PC-3 (cell line): ENCODE measurements around the gene YARS2. TPM values are rescaled to one million over a fixed set of nuclear protein-coding genes. Genes with fewer than 3 reads are reported as not detected.
"Not testable (repeated sequence)": the region's sequence is repeated elsewhere in the genome, so short reads cannot be mapped to it uniquely, and the experiment has no call there.

ENCODE experiments used
- ATAC-seq: fragments of 200-7000 bp; cut with Tn5 transposase; 2 replicates; pipeline ENCODE4 v1.9.1; 2020; ENCODE audit warnings: mild to moderate bottlenecking, moderate library complexity
- BruUV-seq: library from RNA; stranded (reverse); fragments of 400-500 nt; replicated peaks from 2 replicates; lab custom pipeline; 2021; lab: Mats Ljungman, UMichigan
- CTCF ChIA-PET: fragments of 300-600 bp; sonication (Branson Sonifier 250); formaldehyde crosslinking; loops from one replicate; lab custom pipeline; 2022; ENCODE audit warnings: antibody characterized with exemption; lab: Charles Lee
- POLR2A ChIA-PET: fragments of 300-600 bp; sonication (Branson Sonifier 250); formaldehyde crosslinking; loops from one replicate; lab custom pipeline; 2022; ENCODE audit warnings: antibody characterized with exemption; ENCODE audit not compliant: unreplicated experiment; lab: Charles Lee
- DNase-seq: peaks from one replicate; pipeline ENCODE4 v3.0.0-alpha.2; 2015
- H2AFZ ChIP-seq: fragments of 300-600 bp; sonication (generic); 2 replicates; pipeline ENCODE4 v1.6.0; 2016; ENCODE audit warnings: antibody characterized with exemption, low read length
- H3F3A ChIP-seq: fragments of 300-600 bp; sonication (generic); one replicate; pipeline ENCODE4 v1.6.0; 2017; ENCODE audit warnings: antibody characterized with exemption, low read length, control low read depth, mild to moderate bottlenecking; ENCODE audit not compliant: unreplicated experiment
- H3K27ac ChIP-seq: fragments of 300-600 bp; sonication (generic); 2 replicates; pipeline ENCODE4 v1.5.1; 2016; ENCODE audit warnings: mild to moderate bottlenecking, low read length
- H3K27me3 ChIP-seq: fragments of 300-600 bp; sonication (generic); 2 replicates; pipeline ENCODE4 v1.6.1; 2016; ENCODE audit warnings: low read length, mixed read lengths
- H3K36me3 ChIP-seq: fragments of 300-600 bp; sonication (generic); 2 replicates; pipeline ENCODE4 v1.6.1; 2016; ENCODE audit warnings: low read depth, mixed run types, low read length, mixed read lengths
- H3K4me1 ChIP-seq: fragments of 300-600 bp; sonication (generic); 2 replicates; pipeline ENCODE4 v1.5.1; 2016; ENCODE audit warnings: low read length; ENCODE audit not compliant: insufficient read depth
- H3K4me2 ChIP-seq: fragments of 300-600 bp; sonication (generic); 2 replicates; pipeline ENCODE4 v1.6.0; 2016; ENCODE audit warnings: low read length
- H3K4me3 ChIP-seq: fragments of 300-600 bp; sonication (generic); 2 replicates; pipeline ENCODE4 v1.5.1; 2016; ENCODE audit warnings: mild to moderate bottlenecking, low read length, mixed read lengths
- H3K79me2 ChIP-seq: fragments of 300-600 bp; sonication (generic); 2 replicates; pipeline ENCODE4 v1.6.1; 2017; ENCODE audit warnings: low read length, mixed read lengths
- H3K9ac ChIP-seq: fragments of 300-600 bp; sonication (generic); 2 replicates; pipeline ENCODE4 v1.6.0; 2016; ENCODE audit warnings: mild to moderate bottlenecking, low read length
- H3K9me2 ChIP-seq: fragments of 300-600 bp; sonication (generic); replicated peaks from 2 replicates; pipeline ENCODE4 v1.6.1; 2016; ENCODE audit warnings: mixed run types, low read length, mixed read lengths
- H3K9me3 ChIP-seq: fragments of 300-600 bp; sonication (generic); 2 replicates; pipeline ENCODE4 v1.6.1; 2016; ENCODE audit warnings: low read length, mixed read lengths
- H4K20me1 ChIP-seq: fragments of 300-600 bp; sonication (generic); 2 replicates; pipeline ENCODE4 v1.6.1; 2016; ENCODE audit warnings: low read length, mixed read lengths
- CTCF ChIP-seq: fragments of 300-600 bp; sonication (generic); conservative IDR thresholded peaks from 2 replicates; pipeline ENCODE4 v1.5.1; 2017; ENCODE audit warnings: antibody characterized with exemption, low read depth, mild to moderate bottlenecking, low read length
- EZH2 ChIP-seq: fragments of 300-600 bp; sonication (generic); IDR thresholded peaks from one replicate; pipeline ENCODE4 v1.6.1; 2017; ENCODE audit warnings: antibody characterized with exemption, mild to moderate bottlenecking, low read length; ENCODE audit not compliant: unreplicated experiment
- EZH2phosphoT487 ChIP-seq: fragments of 300-600 bp; sonication (generic); IDR thresholded peaks from 2 replicates; pipeline ENCODE4 v1.6.1; 2018; ENCODE audit warnings: mild to moderate bottlenecking, antibody characterized with exemption, low read length, borderline replicate concordance
- intact Hi-C: fragments of 100-400 bp; cut with micrococcal nuclease; formaldehyde crosslinking; loops from 2 replicates; pipeline ENCODE4 v1.9.0; 2023
- total RNA-seq: library from RNA; depleted of rRNA; stranded (reverse); fragments of >200 nt; gene quantifications from 2 replicates; pipeline ENCODE4 v1.2.3, GENCODE V29; 2014

YARS2 gene
- total RNA-seq, 1 experiment from 2014 or later = 37.4 TPM

GRCh38 chr12:32702473-32702872 lies 53.2 kb downstream of the YARS2 start:
- intact Hi-C loops = no loop called here
- no peak for ATAC-seq

GRCh38 chr12:32699437-32699836 lies 56.3 kb downstream of the YARS2 start:
- H3K4me3 ChIP-seq, H3K27ac ChIP-seq, H4K20me1 ChIP-seq, H3K36me3 ChIP-seq, H3F3A ChIP-seq, intact Hi-C loops, DNase-seq, CTCF ChIA-PET, H2AFZ ChIP-seq, H3K4me1 ChIP-seq, BruUV-seq, H3K9me3 ChIP-seq, H3K9me2 ChIP-seq, ATAC-seq, H3K9ac ChIP-seq, H3K4me2 ChIP-seq, H3K27me3 ChIP-seq, POLR2A ChIA-PET: not testable (repeated sequence)
- peaks cover 42% of the 10 kb centered on the region for H3K79me2 ChIP-seq

More at GRCh38 chr12:32702473-32702872, 53.2 kb downstream of the YARS2 start:
- Histone ChIP-seq H3K27ac (no peak overlapping the region), H3K79me2 (peaks cover 20% of the 10 kb centered on the region), H3K9me2 (no peaks in the 10 kb centered on the region), H3K9me3 (no peaks in the 10 kb centered on the region), H3K27me3 (no peaks in the 10 kb centered on the region), H3F3A (no peaks in the 10 kb centered on the region), H4K20me1 (no peaks in the 10 kb centered on the region), H3K4me1 (no peaks in the 10 kb centered on the region), H3K36me3 (no peaks in the 10 kb centered on the region; the same call in 1 of the 2 replicates), H3K9ac (no peak overlapping the region), H2AFZ (no peak overlapping the region), H3K4me3 (no peak overlapping the region), H3K4me2 (no peak overlapping the region)
- POLR2A ChIA-PET = no interaction called here
- CTCF ChIA-PET = no interaction called here
- TF ChIP-seq EZH2phosphoT487 (no peak), EZH2 (no peak), CTCF (no peak)
- BruUV-seq = no TSS peak
- DNase-seq = no peak

- Histone ChIP-seq H3F3A (no peaks in the 10 kb centered on the region), H3K4me3 (no peak overlapping the region), H3K9me3 (no peaks in the 10 kb centered on the region), H3K79me2 (peaks cover 54% of the 10 kb centered on the region), H3K36me3 (no peaks in the 10 kb centered on the region; the same call in 1 of the 2 replicates), H4K20me1 (0 out of 2 replicates have a peak, but pooled peaks cover under 1% of the 10 kb centered on the region), H3K4me2 (no peak overlapping the region), H3K27ac (no peak overlapping the region), H3K9ac (no peak overlapping the region), H3K27me3 (no peaks in the 10 kb centered on the region), H2AFZ (no peak overlapping the region), H3K9me2 (no peaks in the 10 kb centered on the region), H3K4me1 (no peaks in the 10 kb centered on the region)
- POLR2A ChIA-PET = no interaction called here
- intact Hi-C loops = no loop called here
- no peak for ATAC-seq
- DNase-seq = no peak
- TF ChIP-seq EZH2 = no peak
- no peak for TF ChIP-seq CTCF
- TF ChIP-seq EZH2phosphoT487 = no peak
- CTCF ChIA-PET = no interaction called here
- BruUV-seq = no TSS peak
These were observed 57.4 kb downstream of the YARS2 start for GRCh38 chr12:32698285-32698684.
